H1 (cell line): ENCODE data around the gene SCNN1A.

Experiments
- ATF3 ChIP-seq: IDR thresholded peaks from 2 replicates; pipeline ENCODE4 v1.6.1; 2011; ENCODE audit warnings: low read depth, mild to moderate bottlenecking, low read length; ENCODE audit not compliant: insufficient read depth
- CBX8 ChIP-seq: fragments of 300-800, 300-1000 bp; sonication (generic); IDR thresholded peaks from 2 replicates; pipeline ENCODE4 v1.7.1; 2016; ENCODE audit warnings: low read depth, low read length, borderline replicate concordance
- CHD2 ChIP-seq: IDR thresholded peaks from 2 replicates; pipeline ENCODE4 v1.6.1; 2012; ENCODE audit warnings: low read length, improper control_type of control experiment
- CTCF ChIP-seq, 3 experiments: IDR thresholded peaks; 1 replicate in 2 of 3; 2 replicates in 1 of 3; pipeline versions ENCODE4 v1.5.1 to v1.6.1; 2011; ENCODE audit warnings: low read length in 3 of 3, mild to moderate bottlenecking in 3 of 3, inconsistent platforms in 2 of 3, low read depth in 1 of 3, moderate library complexity in 1 of 3; ENCODE audit not compliant: insufficient read depth in 1 of 3; ENCODE audit errors: control extremely low read depth in 1 of 3
- EZH2 ChIP-seq: fragments of 200-600 bp; sonication (generic); IDR thresholded peaks from 2 replicates; pipeline ENCODE4 v1.7.1; 2012; ENCODE audit warnings: low read depth, mild to moderate bottlenecking, moderate library complexity, low read length, inconsistent platforms; ENCODE audit not compliant: severe bottlenecking
- POLR2A ChIP-seq, 2 experiments: IDR thresholded peaks; 1 replicate in 1 of 2; 2 replicates in 1 of 2; pipeline ENCODE4 v1.6.1; 2011; ENCODE audit warnings: low read depth in 2 of 2, low read length in 2 of 2, mild to moderate bottlenecking in 2 of 2; ENCODE audit errors: control extremely low read depth in 1 of 2
- POLR2AphosphoS5 ChIP-seq: IDR thresholded peaks from 2 replicates; pipeline ENCODE4 v1.6.1; 2011; ENCODE audit warnings: low read depth, low read length
- TAF1 ChIP-seq: IDR thresholded peaks from 2 replicates; pipeline ENCODE4 v1.6.1; 2011; ENCODE audit warnings: mild to moderate bottlenecking, low read depth, low read length
- TCF12 ChIP-seq: IDR thresholded peaks from 2 replicates; pipeline ENCODE4 v1.6.1; 2011; ENCODE audit warnings: low read depth, mild to moderate bottlenecking, low read length
- YY1 ChIP-seq: IDR thresholded peaks from 2 replicates; pipeline ENCODE4 v1.6.1; 2011; ENCODE audit warnings: low read depth, mild to moderate bottlenecking, low read length
- ZNF274 ChIP-seq: IDR thresholded peaks from 2 replicates; pipeline ENCODE4 v1.7.0; 2012; ENCODE audit warnings: low read length, borderline replicate concordance; ENCODE audit errors: extremely low read depth

- TF ChIP-seq YY1 (no peak), TCF12 (no peak), CHD2 (no peak), EZH2 (no peak), TAF1 (no peak), POLR2A (IDR thresholded peaks at IDR 0.05; ENCODE audit: control extremely low read depth in 1 of 2, low read depth in 2 of 2, low read length in 2 of 2) (no peak), CTCF (IDR thresholded peaks at IDR 0.05; ENCODE audit: control extremely low read depth in 1 of 3, insufficient read depth in 1 of 3, low read depth in 1 of 3, low read length in 3 of 3) (no peak), CBX8 (no peak), ZNF274 (no peak), POLR2AphosphoS5 (no peak), ATF3 (no peak)
Measured at GRCh38 chr12:6364044-6364374, 11.4 kb downstream of the SCNN1A start.
